ELF-1 (cell line): ENCODE results near the gene FRAS1.
"Not testable (repeated sequence)": the region's sequence is repeated elsewhere in the genome, so short reads cannot be mapped to it uniquely, and the experiment has no call there.

Experiments used
- DNase-seq: peaks from one replicate; pipeline ENCODE4 v3.0.0-alpha.2; 2016; ENCODE audit warnings: low read depth, low spot score

The FRAS1 gene

GRCh38 chr4:78275450-78275849 lies 218.3 kb downstream of the FRAS1 start:
- DNase-seq = not testable (repeated sequence)

DNA sequence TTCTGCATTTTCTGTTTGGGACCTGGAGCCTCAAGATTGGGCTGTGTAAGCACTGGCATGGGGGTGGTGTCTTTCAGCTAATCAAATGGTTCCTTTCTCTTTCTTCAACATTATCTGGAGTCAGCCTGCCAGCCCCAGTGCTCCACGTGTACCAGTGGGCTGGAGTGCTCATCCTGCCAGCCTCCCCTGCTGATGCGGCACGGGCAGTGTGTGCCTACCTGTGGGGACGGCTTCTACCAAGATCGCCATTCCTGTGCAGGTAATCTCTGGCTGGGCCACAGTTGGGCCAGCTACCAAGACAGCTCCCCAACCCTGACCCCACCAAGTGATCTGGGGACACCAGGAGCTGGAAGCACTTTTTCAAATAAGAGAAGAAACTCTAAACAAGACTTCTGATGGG lies 229.2 kb downstream of the FRAS1 start:
- no peak for DNase-seq

DNA sequence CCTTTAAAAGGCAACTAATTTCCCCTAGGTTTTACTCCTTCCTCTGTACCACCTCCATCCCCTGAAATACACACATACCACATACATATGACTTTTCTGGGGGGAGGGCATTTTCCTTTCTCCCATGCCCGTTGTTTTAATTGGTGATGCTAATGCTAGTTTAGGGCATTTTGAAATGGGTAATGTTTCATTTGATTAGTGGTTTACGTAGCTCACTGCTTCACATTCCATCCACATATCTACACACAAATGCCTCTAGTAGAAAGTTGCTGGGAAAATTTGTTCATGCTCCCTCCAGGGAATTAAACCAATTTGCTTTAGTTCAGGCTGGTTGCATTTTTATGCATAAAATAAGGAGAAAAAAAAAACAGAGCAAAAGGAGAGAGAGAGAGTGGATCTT lies 231.2 kb downstream of the FRAS1 start:
- no peak for DNase-seq

DNA sequence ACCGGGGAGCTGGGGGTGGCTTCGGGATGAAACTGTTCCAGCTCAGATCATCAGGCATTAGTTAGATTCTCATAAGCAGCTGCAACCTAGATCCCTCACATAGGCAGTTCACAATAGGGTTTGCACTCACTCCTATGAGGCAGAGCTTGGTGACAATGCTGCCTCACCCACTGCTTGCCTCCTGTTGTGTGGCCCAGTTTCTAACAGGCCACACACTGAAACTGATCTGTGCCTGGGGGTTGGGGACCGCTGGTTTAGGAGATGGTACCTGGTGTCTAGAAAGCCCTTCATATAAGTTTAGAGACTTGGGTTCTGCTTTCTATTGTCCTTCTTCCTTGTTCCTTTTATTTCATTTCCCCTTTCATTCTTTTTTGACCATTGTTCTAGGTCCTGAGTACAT lies 234.2 kb downstream of the FRAS1 start:
- no peak for DNase-seq

DNA sequence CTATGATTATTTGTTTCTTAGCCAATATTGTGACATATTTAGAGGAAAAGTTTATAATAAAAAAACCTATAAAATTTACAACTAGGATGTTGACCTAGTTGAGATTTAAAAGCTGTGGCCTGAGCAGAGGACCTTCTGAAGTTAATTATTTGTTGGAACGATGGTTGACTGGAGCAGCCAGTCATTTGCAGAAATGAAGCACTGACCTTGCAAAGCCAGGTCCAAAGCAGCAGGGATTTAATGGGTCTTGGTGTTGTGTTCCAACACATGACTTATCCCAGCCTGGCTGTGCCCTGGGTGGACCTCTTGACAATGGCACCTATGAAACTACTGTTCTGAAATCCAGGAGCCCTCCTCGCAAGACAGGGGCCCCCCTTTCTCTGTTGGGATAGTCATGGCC lies 235.2 kb downstream of the FRAS1 start:
- no peak for DNase-seq

DNA sequence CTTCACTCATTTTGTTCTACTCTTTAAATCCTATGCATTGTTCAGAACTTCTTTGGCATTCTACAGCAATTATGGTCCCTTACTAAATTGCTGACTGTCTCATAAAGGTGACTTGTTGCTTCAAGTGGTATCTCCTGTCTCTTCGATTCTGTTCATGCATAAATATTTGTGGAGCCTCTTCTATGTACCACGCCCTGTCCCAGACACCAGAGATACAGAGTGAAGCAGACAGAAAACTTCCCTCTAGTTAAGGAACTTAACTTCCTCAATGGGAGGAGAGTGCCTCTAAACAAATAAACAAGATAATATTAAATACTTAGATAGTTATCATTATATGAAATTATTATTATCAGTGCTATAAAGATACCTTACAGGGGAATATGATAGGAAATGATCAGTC lies 235.7 kb downstream of the FRAS1 start:
- no peak for DNase-seq

- DNase-seq = no peak
Measured at GRCh38 chr4:78293348-78293747, 236.2 kb downstream of the FRAS1 start.

DNA sequence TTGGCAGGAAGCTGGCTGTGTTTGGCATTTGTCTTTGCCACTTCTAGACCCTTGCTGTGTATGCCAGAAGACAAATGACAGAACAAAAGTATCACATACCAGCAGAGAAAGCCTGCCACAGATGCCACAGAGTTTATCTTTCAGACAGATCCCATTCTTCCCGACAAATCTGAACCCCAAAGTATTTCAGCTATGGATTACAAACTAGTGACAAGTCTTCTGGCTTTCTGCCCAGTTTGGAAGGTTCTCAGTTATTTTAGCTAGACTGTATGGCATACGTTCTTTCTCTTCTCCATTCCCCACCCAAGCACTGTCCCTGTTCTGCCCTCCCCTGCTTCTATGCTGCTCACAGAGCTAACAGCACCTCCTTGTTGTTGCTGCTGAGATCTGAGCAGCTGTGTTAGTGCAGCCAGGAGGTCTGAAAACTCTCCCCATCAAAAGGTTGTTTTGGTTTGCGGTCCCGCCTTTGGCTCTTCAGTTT lies 236.7 kb downstream of the FRAS1 start:
- DNase-seq = peak; percentile 44

DNA sequence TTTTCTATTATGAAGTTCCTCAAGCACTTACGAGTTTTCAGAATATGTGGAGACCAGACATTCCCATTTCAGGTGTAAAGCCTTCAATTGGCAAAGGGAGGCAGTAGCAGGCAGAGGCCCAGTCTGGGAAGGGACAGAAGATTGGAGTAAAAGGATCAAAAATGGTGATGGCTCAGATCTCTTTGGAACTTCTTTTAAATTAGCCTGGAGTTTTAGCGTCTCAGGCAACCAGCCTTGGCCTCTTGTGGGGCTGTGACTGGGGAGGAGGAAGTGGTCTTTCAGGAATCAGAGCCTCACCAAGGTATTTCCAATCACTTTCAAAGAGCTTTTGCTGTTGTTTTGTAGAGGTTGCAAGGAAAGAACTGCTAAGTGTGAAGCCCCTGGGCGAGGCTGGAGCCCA lies 239.1 kb downstream of the FRAS1 start:
- peak; percentile 75 for DNase-seq

DNA sequence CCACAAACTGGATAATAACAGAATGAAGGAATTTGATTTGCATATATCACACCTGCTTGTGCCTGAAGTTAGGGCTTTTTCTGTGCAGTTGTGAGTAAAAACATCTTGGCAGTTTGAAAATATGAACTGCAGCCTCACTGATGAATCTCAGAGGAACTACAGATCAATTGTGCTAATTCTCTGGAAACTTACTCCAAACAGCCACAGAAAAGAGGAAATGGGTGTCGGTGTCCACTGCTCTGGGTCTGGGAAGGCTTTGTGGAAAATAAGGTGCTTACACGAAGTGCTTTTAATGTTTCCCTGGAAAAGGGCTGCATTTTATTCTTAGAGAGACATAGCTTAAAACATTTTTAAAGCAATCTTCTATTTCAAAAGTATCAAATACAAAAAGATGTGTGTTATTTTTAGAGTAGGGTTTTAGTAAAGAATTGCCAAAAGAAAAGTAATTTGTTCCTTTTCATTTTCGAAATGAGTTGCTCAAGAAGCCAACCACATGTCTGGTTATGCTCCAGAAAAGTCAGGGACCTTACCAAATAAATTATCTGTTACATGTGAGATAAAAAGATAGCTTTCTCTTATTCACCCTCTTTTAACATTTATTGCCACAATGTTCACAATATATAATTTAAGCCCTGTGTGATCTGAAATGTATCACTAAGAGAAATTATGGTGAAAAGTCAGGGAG lies 240.1 kb downstream of the FRAS1 start:
- no peak for DNase-seq

- DNase-seq = no peak
Measured at GRCh38 chr4:78298618-78299017, 241.5 kb downstream of the FRAS1 start.

DNA sequence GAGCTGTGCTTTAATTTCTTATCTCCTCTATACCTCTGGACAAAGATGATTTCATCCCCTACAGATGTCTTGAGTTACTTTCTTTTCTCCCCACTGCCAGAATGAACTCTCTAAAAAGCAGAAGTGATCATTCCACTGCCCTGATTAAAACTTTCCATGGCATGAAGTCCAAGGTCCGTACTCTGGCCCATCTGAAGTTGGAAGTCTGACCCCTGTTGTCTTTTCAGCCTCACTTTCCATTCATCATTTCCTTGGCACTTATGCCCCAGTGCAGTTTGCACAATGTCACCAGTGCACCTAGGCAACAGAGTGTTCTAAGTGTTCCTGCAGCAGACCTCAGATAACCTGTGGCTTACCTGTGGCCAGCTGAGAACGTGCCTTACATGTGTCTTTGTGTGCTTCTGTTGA lies 242.4 kb downstream of the FRAS1 start:
- DNase-seq = no peak

GRCh38 chr4:78307263-78307662 lies 250.1 kb downstream of the FRAS1 start:
- DNase-seq = peak; percentile 66

DNA sequence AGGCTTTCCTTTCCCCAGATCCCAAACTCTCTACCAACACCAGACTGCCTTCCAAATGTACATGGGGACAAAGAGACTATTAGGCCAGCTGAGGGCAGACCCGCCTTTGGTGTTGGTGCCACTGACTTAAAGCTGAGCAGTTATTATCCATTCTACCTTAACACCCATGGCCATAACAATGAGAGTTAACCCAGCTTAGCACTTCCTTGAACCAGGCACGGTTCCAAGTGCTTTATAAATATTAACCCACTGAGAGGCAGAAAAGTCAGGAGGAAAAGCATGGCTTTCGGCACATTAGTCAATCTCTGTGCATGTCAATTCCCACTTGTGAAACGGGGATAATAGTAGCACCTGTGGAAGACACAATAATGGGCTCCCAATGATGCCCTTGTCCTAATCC lies 251.4 kb downstream of the FRAS1 start:
- no peak for DNase-seq

GRCh38 chr4:78309352-78309751 lies 252.2 kb downstream of the FRAS1 start:
- DNase-seq = no peak

DNA sequence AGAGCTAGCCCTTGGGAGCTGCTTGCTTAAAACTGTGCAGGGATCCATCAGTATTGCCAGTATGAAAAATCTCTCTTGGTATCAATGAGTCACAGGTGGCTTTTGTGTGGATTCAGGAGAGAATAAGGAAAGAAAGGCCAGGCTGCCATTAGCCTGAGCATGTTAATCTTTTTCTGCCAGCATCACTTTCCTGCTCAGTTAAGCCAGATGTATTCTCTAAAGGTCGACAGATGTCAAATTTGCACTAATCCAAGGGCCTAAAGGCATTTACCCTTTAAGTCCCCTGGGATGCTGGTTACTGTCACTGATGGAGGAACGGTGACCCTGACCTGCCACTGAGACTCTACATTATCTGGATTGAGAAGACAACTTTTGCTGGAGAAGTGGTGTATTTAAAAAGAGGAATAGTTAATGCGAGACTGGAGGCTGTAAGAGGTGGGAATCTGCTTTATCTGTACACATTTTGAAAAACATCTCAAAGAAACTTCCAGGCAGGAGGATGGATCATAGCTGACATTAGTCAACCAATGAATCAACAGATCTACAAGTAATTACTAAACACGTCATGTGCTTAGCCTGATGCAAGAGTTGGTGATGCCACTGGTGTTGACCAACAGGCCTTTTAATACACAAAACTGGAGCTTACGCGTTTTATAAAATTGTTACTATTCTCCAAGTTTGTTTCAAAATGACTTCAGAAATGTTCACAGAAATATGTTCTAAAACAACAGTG lies 253.1 kb downstream of the FRAS1 start:
- DNase-seq = peak; percentile 24

DNA sequence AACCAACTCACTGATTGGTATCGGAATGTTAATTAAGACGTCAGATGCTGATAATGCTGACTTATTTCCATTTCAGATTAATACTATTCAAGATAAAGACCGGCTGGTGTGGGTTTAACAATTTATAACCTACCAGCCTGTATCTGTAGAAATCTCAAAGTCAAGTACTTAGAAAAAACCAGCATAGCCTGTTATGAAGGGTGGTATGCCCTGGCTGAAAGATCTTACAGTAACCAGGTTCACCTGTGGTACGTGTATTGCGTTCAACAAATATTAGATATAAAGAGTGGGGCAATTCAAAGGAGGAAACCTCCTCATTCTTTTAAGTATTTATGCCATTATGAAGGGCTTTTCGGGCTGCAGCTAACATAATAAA lies 253.6 kb downstream of the FRAS1 start:
- no peak for DNase-seq

DNA sequence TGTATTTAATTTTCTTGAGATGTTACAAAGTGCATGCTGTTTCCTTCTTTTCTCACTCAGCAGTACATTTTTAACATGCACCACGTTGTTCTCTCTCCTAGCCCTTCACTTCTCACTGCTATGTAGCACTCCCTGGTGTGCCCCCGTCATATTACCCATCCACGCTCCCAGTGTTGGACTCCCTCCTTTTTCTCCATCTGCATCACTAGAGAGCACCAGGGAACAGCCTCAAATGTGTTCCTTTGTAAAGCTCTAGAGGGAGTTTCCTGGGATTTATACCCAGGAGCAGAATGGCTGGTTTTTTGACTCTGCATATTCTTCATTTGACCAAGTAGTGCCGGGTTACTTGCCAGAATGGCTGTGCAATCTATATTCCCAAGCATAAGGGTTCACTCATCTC lies 254.2 kb downstream of the FRAS1 start:
- DNase-seq = peak; percentile 30

DNA sequence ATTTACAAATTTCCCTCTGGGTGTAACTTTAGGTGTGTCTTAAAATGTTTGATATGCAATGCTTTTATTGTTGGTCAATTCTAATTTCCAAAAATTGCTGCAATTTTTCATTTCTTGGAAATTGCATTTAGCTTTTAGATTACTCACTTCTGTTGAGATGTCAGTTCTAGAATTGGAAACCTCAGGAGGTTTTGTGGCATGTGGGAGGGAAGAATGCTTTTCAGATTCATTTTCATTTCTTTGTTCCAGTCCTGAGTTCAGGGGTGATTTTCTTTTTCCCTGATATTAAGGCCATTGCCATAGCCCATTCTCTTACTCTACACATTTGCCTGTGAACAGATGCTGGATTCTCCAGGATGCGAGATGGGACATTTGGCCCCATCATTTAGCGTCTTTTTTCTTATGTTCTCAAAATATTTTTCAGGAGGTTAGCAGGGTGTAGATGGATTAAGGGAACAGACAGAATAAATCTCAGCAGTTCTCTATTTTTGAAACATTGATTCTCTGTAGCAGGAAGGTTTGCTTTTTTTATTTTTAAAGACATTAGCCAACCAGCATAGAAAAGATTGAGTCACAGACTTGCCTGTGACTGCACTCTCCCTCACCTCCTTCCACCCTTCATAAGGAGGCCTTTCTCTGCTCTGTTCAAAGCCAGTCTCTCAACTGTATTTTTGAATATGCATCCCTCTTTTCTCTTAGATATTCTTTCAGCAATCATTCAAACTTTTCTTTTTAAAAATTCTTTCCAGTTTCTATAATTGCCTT lies 256.0 kb downstream of the FRAS1 start:
- DNase-seq = no peak

DNA sequence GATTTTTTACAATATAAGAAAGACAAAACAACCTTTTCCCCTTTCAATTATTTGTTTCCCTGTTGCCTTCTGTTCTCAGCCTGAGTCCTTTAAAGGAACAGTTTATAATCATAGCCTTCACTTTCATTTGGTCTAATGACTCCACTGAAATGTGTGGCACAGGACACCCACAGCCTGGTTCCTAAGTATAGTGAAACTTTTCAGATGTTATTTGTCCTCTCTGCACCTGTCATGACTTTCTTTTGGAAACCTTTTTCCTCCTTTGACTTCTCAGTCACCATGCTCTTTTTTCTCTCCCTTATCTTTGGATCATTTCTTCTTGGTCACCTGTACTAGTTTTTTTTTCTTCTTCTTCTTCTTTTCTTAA lies 256.6 kb downstream of the FRAS1 start:
- DNase-seq = no peak

DNA sequence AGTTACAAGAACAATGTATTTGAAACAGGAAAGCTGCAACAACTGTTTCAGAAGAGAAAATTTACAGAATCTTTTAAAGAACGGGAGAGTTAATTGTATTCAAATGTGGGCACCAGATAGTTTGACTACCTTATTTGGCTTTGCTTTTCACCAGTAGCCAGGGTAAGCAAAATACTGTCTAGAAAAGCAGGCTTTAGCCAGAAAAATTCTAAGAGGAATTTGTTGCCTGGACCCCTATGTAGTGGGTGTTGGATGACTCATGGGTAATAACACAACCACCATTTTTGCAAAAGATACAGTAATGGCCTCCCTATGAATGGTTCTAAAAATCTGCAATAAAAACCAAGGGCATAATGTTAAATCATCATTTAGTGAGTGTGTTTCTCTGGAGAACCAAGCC lies 261.0 kb downstream of the FRAS1 start:
- DNase-seq = no peak

- DNase-seq = no peak
Measured at GRCh38 chr4:78320349-78320935, 263.3 kb downstream of the FRAS1 start.
